PC-3 (cell line): ENCODE data around the gene CRYGN.

ENCODE experiments used
- EZH2 ChIP-seq: fragments of 300-600 bp; sonication (generic); IDR thresholded peaks from one replicate; pipeline ENCODE4 v1.6.1; 2017; ENCODE audit warnings: antibody characterized with exemption, mild to moderate bottlenecking, low read length; ENCODE audit not compliant: unreplicated experiment
- EZH2phosphoT487 ChIP-seq: fragments of 300-600 bp; sonication (generic); IDR thresholded peaks from 2 replicates; pipeline ENCODE4 v1.6.1; 2018; ENCODE audit warnings: mild to moderate bottlenecking, antibody characterized with exemption, low read length, borderline replicate concordance
- TF ChIP-seq, protein P1 (sequence below): fragments of 300-600 bp; sonication (generic); conservative IDR thresholded peaks from 2 replicates; pipeline ENCODE4 v1.5.1; 2017; ENCODE audit warnings: antibody characterized with exemption, low read depth, mild to moderate bottlenecking, low read length

DNA sequence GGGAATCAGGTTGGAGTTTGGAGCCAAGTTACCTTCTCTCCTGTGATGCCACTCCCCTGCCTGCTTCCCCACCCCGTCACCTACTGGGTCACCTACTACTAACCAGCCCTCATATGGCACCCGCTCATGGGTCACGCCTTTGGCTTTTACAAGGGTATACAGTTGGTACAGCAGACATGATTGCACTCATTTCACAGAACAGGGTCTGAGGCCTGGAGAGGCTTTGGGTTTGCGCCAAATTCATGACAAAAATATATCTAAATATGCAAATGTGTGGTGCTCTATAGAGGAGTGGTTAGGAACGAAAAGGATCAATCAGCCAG lies 10.7 kb downstream of the CRYGN start:
- TF ChIP-seq, protein P1, sequence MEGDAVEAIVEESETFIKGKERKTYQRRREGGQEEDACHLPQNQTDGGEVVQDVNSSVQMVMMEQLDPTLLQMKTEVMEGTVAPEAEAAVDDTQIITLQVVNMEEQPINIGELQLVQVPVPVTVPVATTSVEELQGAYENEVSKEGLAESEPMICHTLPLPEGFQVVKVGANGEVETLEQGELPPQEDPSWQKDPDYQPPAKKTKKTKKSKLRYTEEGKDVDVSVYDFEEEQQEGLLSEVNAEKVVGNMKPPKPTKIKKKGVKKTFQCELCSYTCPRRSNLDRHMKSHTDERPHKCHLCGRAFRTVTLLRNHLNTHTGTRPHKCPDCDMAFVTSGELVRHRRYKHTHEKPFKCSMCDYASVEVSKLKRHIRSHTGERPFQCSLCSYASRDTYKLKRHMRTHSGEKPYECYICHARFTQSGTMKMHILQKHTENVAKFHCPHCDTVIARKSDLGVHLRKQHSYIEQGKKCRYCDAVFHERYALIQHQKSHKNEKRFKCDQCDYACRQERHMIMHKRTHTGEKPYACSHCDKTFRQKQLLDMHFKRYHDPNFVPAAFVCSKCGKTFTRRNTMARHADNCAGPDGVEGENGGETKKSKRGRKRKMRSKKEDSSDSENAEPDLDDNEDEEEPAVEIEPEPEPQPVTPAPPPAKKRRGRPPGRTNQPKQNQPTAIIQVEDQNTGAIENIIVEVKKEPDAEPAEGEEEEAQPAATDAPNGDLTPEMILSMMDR: no peak
- TF ChIP-seq EZH2 (no peak), EZH2phosphoT487 (no peak)
